SU-DHL-6 (cell line): ENCODE data around the gene CCR7.

Experiments
- EZH2phosphoT487 ChIP-seq: fragments of 200-600 bp; sonication (generic), shearing (Covaris generic); conservative IDR thresholded peaks from 2 replicates; pipeline ENCODE4 v1.6.1; 2018; ENCODE audit warnings: mild to moderate bottlenecking, antibody characterized with exemption, low read length, moderate library complexity, mixed read lengths
- TF ChIP-seq, protein P1 (sequence below): fragments of 200-600 bp; sonication (generic); IDR thresholded peaks from one replicate; pipeline ENCODE4 v1.5.1; 2017; ENCODE audit warnings: antibody characterized with exemption, mild to moderate bottlenecking, low read length, moderate library complexity; ENCODE audit not compliant: insufficient read depth, poor library complexity, severe bottlenecking

DNA sequence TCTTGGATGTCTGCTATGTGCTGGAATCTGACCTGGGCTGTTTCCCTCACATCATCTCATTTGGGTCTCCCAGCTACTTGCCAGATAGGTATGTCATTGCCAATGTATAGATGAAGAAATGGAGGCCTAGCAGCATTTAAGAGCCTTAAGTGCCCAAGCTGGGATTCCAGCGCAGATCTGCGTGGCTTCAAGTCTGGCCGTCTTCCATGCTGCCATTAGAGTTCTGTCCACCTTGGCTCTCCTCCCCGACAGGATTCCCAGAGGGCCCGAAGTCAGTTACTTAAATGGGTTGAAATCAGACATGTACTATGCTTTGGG, 33.0 kb upstream of the CCR7 start:
- TF ChIP-seq, protein P1, sequence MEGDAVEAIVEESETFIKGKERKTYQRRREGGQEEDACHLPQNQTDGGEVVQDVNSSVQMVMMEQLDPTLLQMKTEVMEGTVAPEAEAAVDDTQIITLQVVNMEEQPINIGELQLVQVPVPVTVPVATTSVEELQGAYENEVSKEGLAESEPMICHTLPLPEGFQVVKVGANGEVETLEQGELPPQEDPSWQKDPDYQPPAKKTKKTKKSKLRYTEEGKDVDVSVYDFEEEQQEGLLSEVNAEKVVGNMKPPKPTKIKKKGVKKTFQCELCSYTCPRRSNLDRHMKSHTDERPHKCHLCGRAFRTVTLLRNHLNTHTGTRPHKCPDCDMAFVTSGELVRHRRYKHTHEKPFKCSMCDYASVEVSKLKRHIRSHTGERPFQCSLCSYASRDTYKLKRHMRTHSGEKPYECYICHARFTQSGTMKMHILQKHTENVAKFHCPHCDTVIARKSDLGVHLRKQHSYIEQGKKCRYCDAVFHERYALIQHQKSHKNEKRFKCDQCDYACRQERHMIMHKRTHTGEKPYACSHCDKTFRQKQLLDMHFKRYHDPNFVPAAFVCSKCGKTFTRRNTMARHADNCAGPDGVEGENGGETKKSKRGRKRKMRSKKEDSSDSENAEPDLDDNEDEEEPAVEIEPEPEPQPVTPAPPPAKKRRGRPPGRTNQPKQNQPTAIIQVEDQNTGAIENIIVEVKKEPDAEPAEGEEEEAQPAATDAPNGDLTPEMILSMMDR, result no peak
- no peak for TF ChIP-seq EZH2phosphoT487
